ENCODE data around the gene PTPN4. TPM values are rescaled to one million over a fixed set of nuclear protein-coding genes. Genes with fewer than 3 reads are reported as not detected.

Gene PTPN4
- total and polyA plus RNA-seq, 10 of the 15 experiments (the other 5 are each of a cell fraction or from before 2014, with no cell fraction given): 5.0 to 29.7 (median 23.7) TPM

DNA sequence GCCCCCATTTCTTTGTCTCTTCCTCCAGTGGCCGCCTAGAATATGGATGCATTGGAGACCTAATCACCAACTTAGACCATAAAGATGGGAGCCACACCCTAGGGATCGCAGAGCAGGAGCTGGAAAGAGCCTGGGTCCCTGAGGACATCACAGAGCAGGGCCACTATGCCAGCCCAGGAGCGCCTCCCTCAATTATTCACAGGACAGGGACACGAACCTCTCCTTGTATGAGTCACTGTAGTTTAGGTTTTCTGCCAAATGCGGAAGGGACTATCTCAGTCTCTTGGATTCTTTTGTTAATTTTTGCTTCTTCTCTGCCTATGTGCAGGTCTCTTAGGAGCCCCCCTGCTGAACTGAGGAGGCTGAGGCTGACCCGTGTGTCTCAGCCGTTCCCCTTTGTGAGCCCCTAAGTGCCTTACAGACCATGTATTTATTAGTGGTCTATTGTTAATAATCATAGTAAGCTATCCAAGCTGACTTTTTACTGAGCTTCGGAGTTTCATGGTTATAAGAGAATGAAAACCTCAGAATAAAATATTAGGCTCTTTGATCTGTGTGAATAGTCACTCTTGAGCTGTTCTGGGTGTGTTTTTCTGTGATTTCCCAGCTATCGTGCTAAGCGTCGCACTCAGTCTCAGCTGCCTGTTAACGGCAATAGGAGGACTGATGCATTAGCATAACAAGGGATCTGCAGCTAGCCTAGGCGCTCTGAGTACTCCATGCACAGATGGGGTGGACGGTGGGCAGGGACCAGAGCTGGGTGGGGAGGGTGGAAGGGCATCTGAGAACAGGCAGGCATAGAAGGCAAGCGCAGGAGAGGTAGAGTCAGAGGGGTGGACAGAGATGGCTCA is 12.7 kb upstream of the PTPN4 start (continued):
- TF ChIP-seq PAX5 (IDR thresholded peaks at IDR 0.05; ENCODE audit: borderline replicate concordance, low read depth, low read length): no peak

DNA sequence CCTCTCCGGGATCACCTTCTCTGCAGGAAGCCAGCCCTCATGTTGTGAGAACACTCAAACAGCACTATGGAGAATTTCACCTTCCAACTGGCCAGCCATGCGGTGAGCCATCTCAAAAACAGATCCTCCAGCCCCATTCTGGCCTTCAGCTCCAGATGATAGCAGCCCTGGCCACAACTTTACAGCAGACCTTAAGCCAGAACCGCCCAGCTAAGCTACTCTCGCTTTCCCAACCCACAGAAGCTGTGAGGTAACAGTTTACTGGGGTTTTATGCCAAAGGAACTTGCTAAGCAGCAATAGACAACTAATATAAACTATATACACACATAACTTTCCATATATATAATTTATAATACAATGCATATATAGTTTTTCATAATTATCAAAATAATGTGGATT is 11.6 kb upstream of the PTPN4 start:
- no peak overlapping the region for H3K4me3 ChIP-seq
- H3K9ac ChIP-seq (ENCODE audit: control insufficient read depth, insufficient read depth, low read length): no peak overlapping the region
- H3K4me2 ChIP-seq (ENCODE audit: control insufficient read depth, insufficient read depth): no peak overlapping the region
- ChIA-PET SMC1A (ENCODE audit: uncharacterized antibody, unreplicated experiment) (no interaction called here), RAD21 (ENCODE audit: unreplicated experiment) (interaction anchor here (1.2 kb wide), 1 partner anchor 427 kb away, joined by 4 read pairs; no protein-coding TSS in a partner anchor), CTCF (interaction anchor here (1.3 kb wide), 1 partner anchor 427 kb away, joined by 4 read pairs; no protein-coding TSS in a partner anchor), POLR2A (no interaction called here)
- no peaks in the 10 kb centered on the region for H3K79me2 ChIP-seq (ENCODE audit: control insufficient read depth, insufficient read depth, low read length)
- 60% methylated on average over 4 of the region's 4 CpGs for WGBS (ENCODE audit: insufficient coverage, insufficient replicate concordance, low lambda C conversion rate, missing lambda C conversion rate)
- no peak overlapping the region for H2AFZ ChIP-seq (ENCODE audit: control insufficient read depth, low read depth, low read length)
- in situ Hi-C loops (cut with MboI): no loop called here
- no peaks in the 10 kb centered on the region for H4K20me1 ChIP-seq (ENCODE audit: control insufficient read depth, insufficient read depth)
- intact Hi-C loops (cut with micrococcal nuclease; ENCODE audit: unreplicated experiment): no loop called here
- FAIRE-seq (no peak), ATAC-seq (no peak), DNase-seq (ENCODE audit: low read depth, low spot score) (no peak)
- H3K4me1 ChIP-seq (ENCODE audit: control insufficient read depth, insufficient read depth, low read length): no peaks in the 10 kb centered on the region
- H3K9me3 ChIP-seq (replicated peaks; ENCODE audit: control insufficient read depth, insufficient read depth, low read length): no peaks in the 10 kb centered on the region
- no peak overlapping the region for H3K27ac ChIP-seq (ENCODE audit: control insufficient read depth, insufficient read depth)
- BruUV-seq (replicated peaks): no TSS peak
- no peaks in the 10 kb centered on the region for H3K36me3 ChIP-seq (ENCODE audit: control insufficient read depth in 2 of 2, insufficient read depth in 2 of 2, low read length in 1 of 2)
- H3K27me3 ChIP-seq (replicated peaks in 1 of 2; ENCODE audit: control insufficient read depth in 2 of 2, insufficient read depth in 2 of 2, low read length in 1 of 2): 0 out of 4 replicates have a peak, but pooled peaks cover 4 to 6% of the 10 kb centered on the region in 2 experiments
- TF ChIP-seq, protein P1, sequence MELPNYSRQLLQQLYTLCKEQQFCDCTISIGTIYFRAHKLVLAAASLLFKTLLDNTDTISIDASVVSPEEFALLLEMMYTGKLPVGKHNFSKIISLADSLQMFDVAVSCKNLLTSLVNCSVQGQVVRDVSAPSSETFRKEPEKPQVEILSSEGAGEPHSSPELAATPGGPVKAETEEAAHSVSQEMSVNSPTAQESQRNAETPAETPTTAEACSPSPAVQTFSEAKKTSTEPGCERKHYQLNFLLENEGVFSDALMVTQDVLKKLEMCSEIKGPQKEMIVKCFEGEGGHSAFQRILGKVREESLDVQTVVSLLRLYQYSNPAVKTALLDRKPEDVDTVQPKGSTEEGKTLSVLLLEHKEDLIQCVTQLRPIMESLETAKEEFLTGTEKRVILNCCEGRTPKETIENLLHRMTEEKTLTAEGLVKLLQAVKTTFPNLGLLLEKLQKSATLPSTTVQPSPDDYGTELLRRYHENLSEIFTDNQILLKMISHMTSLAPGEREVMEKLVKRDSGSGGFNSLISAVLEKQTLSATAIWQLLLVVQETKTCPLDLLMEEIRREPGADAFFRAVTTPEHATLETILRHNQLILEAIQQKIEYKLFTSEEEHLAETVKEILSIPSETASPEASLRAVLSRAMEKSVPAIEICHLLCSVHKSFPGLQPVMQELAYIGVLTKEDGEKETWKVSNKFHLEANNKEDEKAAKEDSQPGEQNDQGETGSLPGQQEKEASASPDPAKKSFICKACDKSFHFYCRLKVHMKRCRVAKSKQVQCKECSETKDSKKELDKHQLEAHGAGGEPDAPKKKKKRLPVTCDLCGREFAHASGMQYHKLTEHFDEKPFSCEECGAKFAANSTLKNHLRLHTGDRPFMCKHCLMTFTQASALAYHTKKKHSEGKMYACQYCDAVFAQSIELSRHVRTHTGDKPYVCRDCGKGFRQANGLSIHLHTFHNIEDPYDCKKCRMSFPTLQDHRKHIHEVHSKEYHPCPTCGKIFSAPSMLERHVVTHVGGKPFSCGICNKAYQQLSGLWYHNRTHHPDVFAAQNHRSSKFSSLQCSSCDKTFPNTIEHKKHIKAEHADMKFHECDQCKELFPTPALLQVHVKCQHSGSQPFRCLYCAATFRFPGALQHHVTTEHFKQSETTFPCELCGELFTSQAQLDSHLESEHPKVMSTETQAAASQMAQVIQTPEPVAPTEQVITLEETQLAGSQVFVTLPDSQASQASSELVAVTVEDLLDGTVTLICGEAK (IDR thresholded peaks at IDR 0.05; ENCODE audit: borderline replicate concordance): no peak
- no peak for TF ChIP-seq WRNIP1 (IDR thresholded peaks at IDR 0.05; ENCODE audit: borderline replicate concordance, low read depth, low read length)
- no peak for TF ChIP-seq NFXL1 (IDR thresholded peaks at IDR 0.05; ENCODE audit: borderline replicate concordance)
- no peak for TF ChIP-seq HCFC1 (IDR thresholded peaks at IDR 0.05; ENCODE audit: low read length)
- no peak for TF ChIP-seq MTA2 (IDR thresholded peaks at IDR 0.05; ENCODE audit: low read depth)
- TF ChIP-seq, protein P2, sequence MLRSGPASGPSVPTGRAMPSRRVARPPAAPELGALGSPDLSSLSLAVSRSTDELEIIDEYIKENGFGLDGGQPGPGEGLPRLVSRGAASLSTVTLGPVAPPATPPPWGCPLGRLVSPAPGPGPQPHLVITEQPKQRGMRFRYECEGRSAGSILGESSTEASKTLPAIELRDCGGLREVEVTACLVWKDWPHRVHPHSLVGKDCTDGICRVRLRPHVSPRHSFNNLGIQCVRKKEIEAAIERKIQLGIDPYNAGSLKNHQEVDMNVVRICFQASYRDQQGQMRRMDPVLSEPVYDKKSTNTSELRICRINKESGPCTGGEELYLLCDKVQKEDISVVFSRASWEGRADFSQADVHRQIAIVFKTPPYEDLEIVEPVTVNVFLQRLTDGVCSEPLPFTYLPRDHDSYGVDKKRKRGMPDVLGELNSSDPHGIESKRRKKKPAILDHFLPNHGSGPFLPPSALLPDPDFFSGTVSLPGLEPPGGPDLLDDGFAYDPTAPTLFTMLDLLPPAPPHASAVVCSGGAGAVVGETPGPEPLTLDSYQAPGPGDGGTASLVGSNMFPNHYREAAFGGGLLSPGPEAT (IDR thresholded peaks at IDR 0.05; ENCODE audit: low read depth): no peak
- no peak for TF ChIP-seq KLF5 (IDR thresholded peaks at IDR 0.05; ENCODE audit: partially characterized antibody)
- no peak for TF ChIP-seq SUZ12 (IDR thresholded peaks at IDR 0.05; ENCODE audit: unreplicated experiment)
- TF ChIP-seq, protein P3, sequence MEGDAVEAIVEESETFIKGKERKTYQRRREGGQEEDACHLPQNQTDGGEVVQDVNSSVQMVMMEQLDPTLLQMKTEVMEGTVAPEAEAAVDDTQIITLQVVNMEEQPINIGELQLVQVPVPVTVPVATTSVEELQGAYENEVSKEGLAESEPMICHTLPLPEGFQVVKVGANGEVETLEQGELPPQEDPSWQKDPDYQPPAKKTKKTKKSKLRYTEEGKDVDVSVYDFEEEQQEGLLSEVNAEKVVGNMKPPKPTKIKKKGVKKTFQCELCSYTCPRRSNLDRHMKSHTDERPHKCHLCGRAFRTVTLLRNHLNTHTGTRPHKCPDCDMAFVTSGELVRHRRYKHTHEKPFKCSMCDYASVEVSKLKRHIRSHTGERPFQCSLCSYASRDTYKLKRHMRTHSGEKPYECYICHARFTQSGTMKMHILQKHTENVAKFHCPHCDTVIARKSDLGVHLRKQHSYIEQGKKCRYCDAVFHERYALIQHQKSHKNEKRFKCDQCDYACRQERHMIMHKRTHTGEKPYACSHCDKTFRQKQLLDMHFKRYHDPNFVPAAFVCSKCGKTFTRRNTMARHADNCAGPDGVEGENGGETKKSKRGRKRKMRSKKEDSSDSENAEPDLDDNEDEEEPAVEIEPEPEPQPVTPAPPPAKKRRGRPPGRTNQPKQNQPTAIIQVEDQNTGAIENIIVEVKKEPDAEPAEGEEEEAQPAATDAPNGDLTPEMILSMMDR (IDR thresholded peaks at IDR 0.05 in 2 of 3, conservative IDR thresholded peaks at IDR 0.05 in 1 of 3; ENCODE audit: control insufficient read depth in 2 of 3, extremely low read depth in 1 of 3, insufficient read depth in 1 of 3, low read depth in 3 of 3, low read length in 3 of 3): no peak
- no peak for TF ChIP-seq GATAD2B (conservative IDR thresholded peaks at IDR 0.05; ENCODE audit: low read depth)
- TF ChIP-seq, protein P4, sequence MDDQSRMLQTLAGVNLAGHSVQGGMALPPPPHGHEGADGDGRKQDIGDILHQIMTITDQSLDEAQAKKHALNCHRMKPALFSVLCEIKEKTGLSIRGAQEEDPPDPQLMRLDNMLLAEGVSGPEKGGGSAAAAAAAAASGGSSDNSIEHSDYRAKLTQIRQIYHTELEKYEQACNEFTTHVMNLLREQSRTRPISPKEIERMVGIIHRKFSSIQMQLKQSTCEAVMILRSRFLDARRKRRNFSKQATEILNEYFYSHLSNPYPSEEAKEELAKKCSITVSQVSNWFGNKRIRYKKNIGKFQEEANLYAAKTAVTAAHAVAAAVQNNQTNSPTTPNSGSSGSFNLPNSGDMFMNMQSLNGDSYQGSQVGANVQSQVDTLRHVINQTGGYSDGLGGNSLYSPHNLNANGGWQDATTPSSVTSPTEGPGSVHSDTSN (IDR thresholded peaks at IDR 0.05; ENCODE audit: insufficient replicate concordance, low read depth, low read length): no peak

Measured in GM12878 (cell line).